Psoas muscle (tissue), 8 donors: ENCODE data around the gene CAMTA1. TPM values are rescaled to one million over a fixed set of nuclear protein-coding genes. Genes with fewer than 3 reads are reported as not detected.
A peak's percentile ranks its signal among the peaks of the same experiment; 100 is the strongest.

ENCODE experiments used
- ATAC-seq, 4 donors: fragments of 200-7000 bp; cut with Tn5 transposase; one replicate each; pipeline ENCODE4 v1.9.1; 2020; ENCODE audit warnings: moderate library complexity in 3 of 4, mild to moderate bottlenecking in 2 of 4
- DNase-seq, 2 donors: peaks; one replicate each; pipeline ENCODE4 v3.0.0-alpha.2; 2020
- H3K27ac ChIP-seq: fragments of 200-600 bp; one replicate; pipeline ENCODE4 v1.8.0; 2022
- H3K27me3 ChIP-seq, 3 donors: fragments of 200-600 bp in 1 of 3; one replicate each; pipeline versions ENCODE4 v1.6.1 to v1.8.0; 2013 to 2022; ENCODE audit warnings: low read length in 2 of 3, mild to moderate bottlenecking in 2 of 3, moderate library complexity in 1 of 3; ENCODE audit not compliant: insufficient read depth in 3 of 3
- H3K36me3 ChIP-seq, 2 donors: fragments of 200-600 bp in 1 of 2; one replicate each; pipeline versions ENCODE4 v1.6.1 to v1.8.0; 2013 to 2022; ENCODE audit warnings: low read depth in 1 of 2, mild to moderate bottlenecking in 1 of 2, moderate library complexity in 1 of 2; ENCODE audit not compliant: insufficient read depth in 1 of 2
- H3K4me1 ChIP-seq: fragments of 200-600 bp; one replicate; pipeline ENCODE4 v1.8.0; 2022
- H3K4me3 ChIP-seq: fragments of 200-600 bp; one replicate; pipeline ENCODE4 v1.8.0; 2022; ENCODE audit warnings: mild to moderate bottlenecking
- H3K9me3 ChIP-seq: fragments of 200-600 bp; one replicate; pipeline ENCODE4 v1.8.0; 2022
- WGBS, 3 donors: extraction: QIAGEN DNeasy Blood & Tissue Kit; methylation state at CpG; one replicate each; pipeline versions ENCODE4 v1.1.6 to v1.1.7; 2013; 5-methylcytosine and 5-hydroxymethylcytosine counted together
- intact Hi-C, 2 donors: fragments of 100-400 bp; cut with DNase I; formaldehyde crosslinking; loops; one replicate each; pipeline versions ENCODE4 v1.11.0 to v1.14.2; 2022
- polyA plus RNA-seq, 3 donors: library from polyadenylated mRNA; stranded (reverse); fragments of 200-250 nt; gene quantifications; one replicate each; pipeline ENCODE4 v1.2.3, GENCODE V29; 2013
- total RNA-seq, 4 donors: library from RNA; stranded (reverse); fragmentation: NEBNext Ultra II Directional in 2 of 4; extraction: Animal tissue kit (Norgen Biotek cat#: 25700) in 2 of 4; gene quantifications; one replicate each; pipeline versions ENCODE4 v1.2.1 to v1.2.4, GENCODE V29; 2021 to 2023
- TF ChIP-seq, protein P1 (sequence below): fragments of 200-600 bp; IDR thresholded peaks from one replicate; pipeline ENCODE4 v1.8.0; 2022; ENCODE audit warnings: antibody characterized with exemption
- donor health status: healthy with polysubstance abuse.
- donor health status: DM: no; HTN: no; CAD: no; lungs with moderate emphysema.
- donor health status: Bipolar disorder and iron deficiency.
- donor health status: healthy.
- donor health status: DM: yes; HTN: yes; CAD: no.
- donor health status: DM: no; HTN: no; CAD: no.
- donor health status: DM: no; HTN: no; CAD: no.
- donor health status: DM: yes; HTN: yes; CAD: no.

Gene CAMTA1
- total and polyA plus RNA-seq, 7 donors, result 64.6 to 206 (median 76.5) TPM

DNA sequence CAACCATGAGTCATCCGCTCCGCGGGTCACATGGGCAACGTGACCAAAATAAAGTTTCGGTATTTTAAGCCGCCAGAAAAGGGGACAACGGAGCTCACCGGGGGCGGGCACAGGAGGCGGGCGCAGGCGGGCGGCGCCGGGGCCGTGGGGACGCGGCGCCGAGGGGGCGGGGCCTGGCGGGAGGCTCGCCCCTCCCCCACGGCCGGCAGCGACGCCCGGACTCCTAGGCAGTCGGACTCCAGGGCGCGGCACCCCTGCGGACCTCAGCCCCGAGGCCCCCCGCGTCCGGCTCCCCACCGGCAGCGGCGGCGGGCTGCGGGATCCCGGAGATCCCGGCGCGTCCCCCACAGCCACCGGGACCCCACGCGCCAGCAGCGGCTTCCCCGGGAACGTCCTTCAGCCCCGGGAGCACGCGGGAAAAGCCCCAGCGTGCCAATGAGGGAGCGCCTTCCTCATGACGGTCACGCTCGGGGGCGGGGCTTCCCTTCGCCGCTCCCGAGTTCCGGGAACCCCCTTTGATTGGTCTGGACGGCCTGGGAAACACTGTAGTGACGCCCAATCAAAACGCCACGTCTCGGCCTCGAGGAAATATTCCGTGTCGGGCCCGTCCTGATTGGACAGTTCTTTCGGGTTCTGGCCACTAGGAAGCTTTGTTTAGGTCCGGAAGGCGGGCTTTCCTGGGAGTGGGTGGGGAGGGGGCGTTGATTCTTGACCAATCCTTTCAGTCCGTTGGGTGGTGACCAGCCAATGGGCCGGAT lies 515 bp upstream of the CAMTA1 start:
- peak; percentile 89 to 92 (median 91) for ATAC-seq
- intact Hi-C loops, result loop anchor here (5.0 kb wide), 3 partner anchors 37 to 82 kb away; partner anchors contain the start of gene DNAJC11 (in 1 of the 2)
- Histone ChIP-seq H3K9me3 (no peaks in the 10 kb centered on the region), H3K27me3 (no peaks in the 10 kb centered on the region), H3K4me1 (peaks cover 20% of the 10 kb centered on the region), H3K36me3 (no peaks in the 10 kb centered on the region), H3K27ac (peak overlapping the region; percentile 96), H3K4me3 (peak overlapping the region; percentile 79)
- WGBS, 3 donors, result 0 to 1% (median 1%) methylated on average over 38 to 79 of the region's 79 CpGs
- TF ChIP-seq, protein P1, sequence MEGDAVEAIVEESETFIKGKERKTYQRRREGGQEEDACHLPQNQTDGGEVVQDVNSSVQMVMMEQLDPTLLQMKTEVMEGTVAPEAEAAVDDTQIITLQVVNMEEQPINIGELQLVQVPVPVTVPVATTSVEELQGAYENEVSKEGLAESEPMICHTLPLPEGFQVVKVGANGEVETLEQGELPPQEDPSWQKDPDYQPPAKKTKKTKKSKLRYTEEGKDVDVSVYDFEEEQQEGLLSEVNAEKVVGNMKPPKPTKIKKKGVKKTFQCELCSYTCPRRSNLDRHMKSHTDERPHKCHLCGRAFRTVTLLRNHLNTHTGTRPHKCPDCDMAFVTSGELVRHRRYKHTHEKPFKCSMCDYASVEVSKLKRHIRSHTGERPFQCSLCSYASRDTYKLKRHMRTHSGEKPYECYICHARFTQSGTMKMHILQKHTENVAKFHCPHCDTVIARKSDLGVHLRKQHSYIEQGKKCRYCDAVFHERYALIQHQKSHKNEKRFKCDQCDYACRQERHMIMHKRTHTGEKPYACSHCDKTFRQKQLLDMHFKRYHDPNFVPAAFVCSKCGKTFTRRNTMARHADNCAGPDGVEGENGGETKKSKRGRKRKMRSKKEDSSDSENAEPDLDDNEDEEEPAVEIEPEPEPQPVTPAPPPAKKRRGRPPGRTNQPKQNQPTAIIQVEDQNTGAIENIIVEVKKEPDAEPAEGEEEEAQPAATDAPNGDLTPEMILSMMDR, result no peak
- peak; percentile 100 for DNase-seq

DNA sequence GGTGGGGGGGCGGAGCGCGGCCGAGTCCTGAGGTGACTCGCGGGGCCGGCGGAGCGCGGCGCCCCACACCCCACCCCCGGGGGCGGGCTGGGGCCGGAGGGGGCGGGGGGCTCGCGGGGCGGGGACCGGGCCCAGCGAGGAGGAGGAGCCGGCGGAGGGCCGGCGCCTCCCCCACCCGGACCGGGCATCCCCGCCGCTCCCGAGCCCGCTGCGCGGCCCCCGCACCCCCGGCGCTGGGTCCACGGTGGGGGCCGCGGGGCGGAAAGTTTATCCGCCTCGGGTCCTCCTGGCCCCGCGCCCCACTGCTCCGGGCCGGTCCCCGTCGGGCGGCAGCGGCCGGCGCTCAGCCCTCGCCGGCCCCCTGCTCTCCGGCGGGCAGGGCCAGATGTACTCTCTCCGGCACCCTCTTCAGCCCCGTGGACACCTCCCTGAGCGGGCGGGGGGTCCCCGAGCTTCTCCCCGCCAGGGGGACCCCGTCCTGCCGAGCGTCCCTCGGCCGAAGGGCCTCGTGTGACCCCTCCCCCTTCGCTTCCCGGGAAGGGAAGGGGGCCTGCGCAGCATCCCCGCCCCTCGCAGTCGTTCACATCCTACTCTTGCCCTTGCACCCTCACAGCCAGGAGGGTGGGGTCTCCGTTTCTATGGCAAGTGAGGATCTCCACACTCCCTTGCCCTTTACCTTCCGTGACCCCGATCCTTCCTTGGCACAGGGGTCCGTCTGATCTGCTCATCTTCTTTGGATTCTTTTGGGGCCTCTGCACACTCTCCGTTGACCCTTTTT lies 663 bp downstream of the CAMTA1 start:
- intact Hi-C loops, result loop anchor here in 1 of 2 donors (5.0 kb wide), 1 partner anchor 84 kb away; the partner anchor contains the start of gene DNAJC11
- 0 to 1% (median 1%) methylated on average over 19 to 72 of the region's 78 CpGs for whole genome bisulfite sequencing, 3 donors
- DNase-seq (peak; percentile 52 to 66), ATAC-seq (no peak)
- peak overlapping the region; percentile 89 for H3K4me3 ChIP-seq
- TF ChIP-seq, protein P1, result no peak
- peak overlapping the region; percentile 75 for H3K27ac ChIP-seq
- peaks cover 20% of the 10 kb centered on the region for H3K4me1 ChIP-seq
- H3K36me3 ChIP-seq, result no peaks in the 10 kb centered on the region
- H3K9me3 ChIP-seq, result no peaks in the 10 kb centered on the region
- H3K27me3 ChIP-seq, result no peaks in the 10 kb centered on the region

DNA sequence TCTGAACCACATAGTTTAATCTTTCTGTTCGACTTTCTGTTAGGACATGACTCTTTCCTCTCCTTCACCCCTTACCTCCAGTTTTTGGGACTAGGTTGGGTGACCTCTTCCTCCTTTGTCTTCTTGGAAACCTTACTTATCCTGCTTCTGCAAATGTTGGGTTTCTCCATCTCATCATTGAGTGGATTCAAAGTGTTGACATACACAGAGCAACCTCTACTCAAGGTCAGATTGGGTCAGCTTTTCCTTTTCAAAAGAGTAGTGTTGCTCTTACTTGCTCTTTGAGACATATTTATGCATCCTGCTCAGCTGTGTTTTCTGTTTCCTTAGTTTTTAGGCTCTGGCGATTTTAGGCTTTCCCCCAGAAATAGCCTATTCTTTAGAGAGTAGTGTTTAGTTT lies 3.7 kb downstream of the CAMTA1 start:
- Histone ChIP-seq H3K27ac (no peak overlapping the region), H3K4me1 (peaks cover 17% of the 10 kb centered on the region), H3K27me3 (no peaks in the 10 kb centered on the region), H3K4me3 (no peak overlapping the region), H3K9me3 (no peaks in the 10 kb centered on the region), H3K36me3 (no peaks in the 10 kb centered on the region)
- 69 to 76% (median 74%) methylated on average over 2 of the region's 2 CpGs for WGBS, 3 donors
- ATAC-seq (no peak), DNase-seq (no peak)
- intact Hi-C loops, result loop anchor here in 1 of 2 donors (5.0 kb wide), 1 partner anchor 87 kb away; the partner anchor contains the start of gene DNAJC11
- TF ChIP-seq, protein P1, result no peak

DNA sequence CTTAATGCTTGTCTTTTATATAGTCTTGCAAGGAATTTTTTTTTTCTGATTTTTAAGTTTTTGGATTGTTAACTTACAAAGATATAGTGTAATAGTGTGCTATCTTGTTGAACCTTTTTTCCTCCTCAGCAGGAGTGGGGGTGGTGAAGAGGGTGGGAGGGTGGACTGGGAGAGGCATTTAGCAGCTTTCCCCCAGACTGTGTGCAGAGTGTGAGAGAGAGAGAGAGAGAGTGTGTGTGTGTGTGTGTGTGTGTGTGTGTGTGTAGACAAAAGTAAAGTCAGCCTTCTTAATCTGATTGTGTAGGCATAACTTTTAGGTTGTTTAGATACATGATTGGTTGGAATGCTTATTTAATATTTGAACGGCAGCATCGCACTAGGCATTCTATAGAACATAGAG lies 4.9 kb downstream of the CAMTA1 start:
- H3K4me1 ChIP-seq, result peaks cover 18% of the 10 kb centered on the region
- 88 to 94% (median 93%) methylated on average over 2 of the region's 2 CpGs for WGBS, 3 donors
- no peaks in the 10 kb centered on the region for H3K36me3 ChIP-seq
- no peak overlapping the region for H3K4me3 ChIP-seq
- TF ChIP-seq, protein P1, result no peak
- no peak overlapping the region for H3K27ac ChIP-seq
- intact Hi-C loops, result loop anchor here (5.0 kb wide), 4 partner anchors 282 to 857 kb away; no protein-coding TSS in a partner anchor
- no peaks in the 10 kb centered on the region for H3K27me3 ChIP-seq
- ATAC-seq, result no peak
- no peak for DNase-seq
- H3K9me3 ChIP-seq, result no peaks in the 10 kb centered on the region
